OCI-M2 (cell line): ENCODE data around the gene SKOR2.

Source experiments
- DNase-seq: peaks from one replicate; lab custom pipeline; 2025; ENCODE audit not compliant: unreplicated experiment; lab: John Stamatoyannopoulos, UW

The SKOR2 gene

DNA sequence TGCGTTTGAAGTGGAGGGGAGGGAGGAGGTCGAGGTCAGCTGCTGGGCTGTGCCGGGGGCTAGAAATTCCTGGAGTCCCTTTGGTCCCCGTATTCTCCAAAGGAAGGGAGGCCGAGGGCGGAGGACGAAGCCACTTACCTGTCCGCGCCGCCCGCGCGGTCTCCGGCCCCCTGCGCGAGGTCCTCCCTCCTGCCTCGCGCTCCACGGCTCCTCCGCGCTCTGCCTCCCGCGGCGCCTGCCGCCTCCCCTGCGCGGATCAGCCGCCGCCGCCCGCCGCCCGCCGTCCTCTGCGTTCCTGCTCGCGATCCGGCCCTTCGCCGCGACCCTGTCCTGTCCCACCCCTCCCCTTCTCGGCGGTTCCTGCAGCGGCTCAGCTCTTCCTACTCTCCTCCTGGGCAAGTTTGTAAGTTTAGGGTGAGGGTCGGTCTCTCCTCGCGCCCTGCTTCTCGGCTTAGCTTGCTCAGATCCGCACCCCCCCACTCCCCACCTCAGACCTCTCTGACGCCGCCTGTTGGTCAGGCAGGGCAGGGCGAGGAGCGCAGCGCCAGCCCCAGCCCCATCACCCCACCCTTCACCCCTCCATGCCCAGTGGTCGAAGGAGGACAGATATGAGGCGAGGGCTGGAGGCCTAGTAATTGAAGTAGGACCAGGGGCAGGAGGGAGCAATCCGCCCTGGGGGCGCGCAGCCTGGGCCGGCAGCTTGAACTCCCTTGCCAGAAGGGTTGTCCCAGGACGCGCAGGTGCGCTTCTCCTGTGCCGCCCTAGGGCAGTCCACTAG lies 9.7 kb upstream of the SKOR2 start:
- no peak for DNase-seq

DNA sequence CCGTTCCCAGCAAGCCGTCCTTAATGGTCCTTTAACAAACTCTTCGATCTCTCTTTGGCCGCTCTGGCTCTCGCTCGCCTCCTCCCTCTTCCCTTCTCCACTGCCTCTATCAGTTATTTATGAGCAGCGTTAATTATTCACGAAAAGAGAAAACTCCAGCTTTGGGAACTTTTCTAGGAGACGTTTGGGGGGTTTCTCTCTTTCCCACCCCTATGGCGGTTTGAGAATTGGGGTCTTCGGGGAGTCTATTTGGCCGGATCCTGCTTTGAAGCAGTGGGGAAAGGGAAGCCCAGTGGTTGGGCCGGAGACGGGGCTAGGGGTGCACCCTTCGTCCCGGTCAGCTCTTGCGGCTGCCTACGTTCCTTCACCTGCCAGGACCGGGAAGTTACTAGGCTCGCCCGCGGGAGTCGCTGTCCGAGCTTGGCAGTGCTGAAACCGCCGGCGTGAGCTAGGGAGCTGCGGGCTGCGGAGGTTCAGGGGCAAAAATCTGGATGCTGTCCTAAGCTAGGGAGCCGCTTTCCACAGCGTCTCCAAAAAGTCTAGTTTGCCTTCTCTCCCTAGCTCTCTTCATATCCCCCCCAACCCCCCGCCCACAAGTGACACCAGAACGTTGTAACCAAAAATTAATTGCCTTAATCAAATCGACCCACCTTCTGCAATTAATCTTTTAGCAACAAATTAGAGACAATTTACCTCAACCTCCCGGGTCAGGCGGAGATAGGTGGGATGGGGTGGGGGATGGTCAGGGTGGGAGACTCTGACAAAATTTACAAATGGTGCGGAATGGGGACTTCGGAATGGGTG lies 8.9 kb upstream of the SKOR2 start:
- no peak for DNase-seq

DNA sequence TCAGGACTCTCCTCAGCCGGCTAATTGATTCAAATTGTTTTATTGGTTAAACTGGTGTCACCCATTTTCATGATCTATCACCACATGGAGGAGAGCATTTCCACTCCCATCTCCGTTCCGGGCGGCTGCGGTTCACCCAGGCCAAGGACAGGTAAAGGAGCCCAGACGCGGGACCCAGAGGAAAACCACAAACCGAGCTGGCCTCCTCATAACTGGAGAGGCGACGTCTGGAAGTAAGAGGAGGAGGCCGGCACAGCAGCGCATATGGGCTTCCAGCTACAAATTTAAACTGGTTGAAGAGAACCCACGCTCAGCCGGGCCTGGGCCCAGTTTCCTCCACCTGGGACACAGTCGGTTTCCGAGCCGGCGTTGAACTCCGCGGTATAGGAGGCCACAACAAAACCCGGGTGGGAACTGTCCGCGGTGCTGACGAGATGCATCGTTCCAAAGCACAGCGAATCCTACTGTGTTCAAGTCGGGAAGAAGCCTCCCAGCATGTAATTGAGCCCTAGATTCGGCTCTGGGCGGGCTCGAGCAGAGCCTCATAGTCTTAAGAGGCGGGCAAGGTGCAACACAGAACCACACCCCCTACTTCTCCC lies 3.0 kb upstream of the SKOR2 start:
- no peak for DNase-seq

DNA sequence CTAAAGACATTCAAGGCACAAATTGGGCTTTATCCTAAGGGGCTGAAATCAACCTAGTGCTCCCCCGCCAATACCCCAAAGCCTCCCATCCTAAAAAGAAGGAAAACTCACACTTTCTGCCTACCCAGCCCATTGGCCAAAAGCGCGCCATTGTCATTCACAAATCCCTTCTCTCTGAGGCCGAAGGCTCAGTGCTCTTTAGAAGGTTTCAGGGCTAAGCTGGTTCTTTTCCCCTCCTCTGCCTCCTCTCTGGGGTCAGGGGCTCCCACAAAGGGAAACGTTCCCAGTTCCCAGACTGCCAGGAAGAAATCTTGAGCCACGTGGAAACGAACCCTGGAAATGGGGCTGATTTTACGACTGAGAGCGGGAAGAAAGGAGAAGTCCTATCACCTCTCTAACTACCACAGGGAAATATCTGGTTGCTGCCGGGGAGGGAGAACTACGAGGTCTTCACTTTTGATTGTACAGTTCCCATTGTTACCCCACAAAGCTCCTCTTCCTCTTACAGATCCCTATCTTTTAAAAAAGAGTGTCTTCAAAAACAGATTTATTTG lies 1.7 kb upstream of the SKOR2 start:
- no peak for DNase-seq

DNA sequence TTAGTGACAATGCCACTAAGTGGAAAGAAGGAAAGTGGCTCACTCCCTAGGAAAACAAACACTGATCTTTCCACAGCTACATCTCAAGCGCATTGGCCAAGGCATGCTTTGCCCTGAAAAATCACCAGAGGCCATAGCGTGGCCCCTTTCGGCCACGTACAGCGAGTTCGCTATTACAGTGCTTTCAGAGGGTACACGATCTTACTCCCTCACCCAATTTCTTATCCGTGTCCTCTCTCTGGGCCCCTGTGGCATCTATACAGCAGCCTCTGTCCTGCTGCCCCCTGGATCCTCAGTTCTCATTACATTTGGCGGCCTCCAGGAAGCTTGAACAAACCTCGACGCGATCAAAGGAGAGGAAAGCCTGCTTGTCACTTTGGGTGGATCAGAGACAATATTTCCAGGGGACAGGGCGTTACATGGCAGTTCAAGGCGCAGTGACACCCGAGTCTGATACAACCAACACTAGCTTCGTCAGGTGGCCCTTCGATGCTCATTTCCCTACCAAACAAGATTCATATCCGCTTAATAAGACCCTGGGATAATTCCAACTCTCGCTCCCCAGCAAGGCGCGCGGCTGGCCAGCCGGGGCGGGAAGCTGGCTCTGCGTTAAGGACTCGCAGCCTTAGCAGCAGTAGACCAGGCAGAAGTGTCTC lies 941 bp downstream of the SKOR2 start:
- no peak for DNase-seq

DNA sequence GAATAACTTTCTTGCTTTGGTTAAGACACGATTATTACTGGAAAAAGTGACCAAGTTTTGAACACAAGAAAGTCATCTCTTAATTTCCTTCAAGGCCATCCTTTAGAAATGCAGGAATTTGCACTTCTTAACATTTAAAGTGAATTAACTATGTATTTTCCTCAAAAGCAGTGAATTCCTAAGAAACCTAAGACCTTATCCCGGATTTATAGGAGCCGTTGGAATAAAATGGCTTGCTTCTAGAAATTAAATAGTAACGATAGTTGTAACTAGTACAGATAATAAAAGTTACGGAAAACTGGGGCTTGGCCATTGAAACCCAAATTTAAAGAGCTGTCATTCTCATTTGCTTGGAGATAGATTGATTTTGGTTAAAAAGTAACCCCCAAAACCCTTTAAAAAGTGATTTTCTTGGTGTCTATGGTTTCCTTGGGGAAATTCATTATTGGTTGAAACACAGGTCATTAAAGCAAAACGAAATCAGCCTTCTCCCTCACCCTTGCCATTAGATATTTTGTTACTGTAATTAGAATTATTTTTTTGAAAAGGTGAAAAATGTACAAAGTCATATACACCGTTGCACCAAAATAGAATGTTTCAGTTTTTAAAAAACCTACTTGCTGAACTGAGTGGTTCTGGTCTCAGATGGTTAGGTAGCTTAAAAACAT lies 2.0 kb downstream of the SKOR2 start:
- no peak for DNase-seq

DNA sequence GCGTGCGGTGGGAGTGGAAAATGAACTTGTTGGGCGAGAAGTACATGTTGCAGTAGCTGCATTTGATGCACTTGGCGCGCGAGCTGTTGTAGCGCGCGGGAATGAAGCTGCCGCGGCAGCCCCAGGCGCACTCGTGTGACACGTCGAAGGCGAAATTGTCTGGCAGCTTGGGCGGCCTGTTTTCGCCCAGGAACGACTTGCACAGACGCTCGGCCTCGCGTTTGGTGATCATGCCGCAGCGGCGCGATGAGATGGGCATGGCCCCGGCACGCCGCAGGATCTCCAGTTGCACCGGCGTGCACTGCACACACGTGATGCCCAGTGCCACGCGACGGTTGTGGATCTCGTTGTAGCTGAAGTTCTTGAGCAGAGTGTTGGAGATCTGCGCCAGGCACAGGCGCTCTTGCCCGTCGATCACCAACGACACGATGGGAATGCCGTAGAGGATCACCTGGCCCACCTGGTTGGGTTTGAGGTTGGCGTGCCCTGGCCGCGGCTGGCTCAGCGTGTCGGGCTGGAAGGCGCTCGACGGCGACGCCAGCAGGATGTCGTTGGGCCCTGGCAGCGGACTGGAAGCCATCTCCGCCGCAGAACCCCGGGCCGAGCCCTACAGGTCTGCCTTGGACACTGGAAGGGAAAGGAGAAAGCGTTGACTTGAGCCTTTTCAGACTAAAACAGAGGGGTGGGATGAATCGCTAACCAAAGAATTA lies 2.7 kb downstream of the SKOR2 start:
- DNase-seq, result no peak

DNA sequence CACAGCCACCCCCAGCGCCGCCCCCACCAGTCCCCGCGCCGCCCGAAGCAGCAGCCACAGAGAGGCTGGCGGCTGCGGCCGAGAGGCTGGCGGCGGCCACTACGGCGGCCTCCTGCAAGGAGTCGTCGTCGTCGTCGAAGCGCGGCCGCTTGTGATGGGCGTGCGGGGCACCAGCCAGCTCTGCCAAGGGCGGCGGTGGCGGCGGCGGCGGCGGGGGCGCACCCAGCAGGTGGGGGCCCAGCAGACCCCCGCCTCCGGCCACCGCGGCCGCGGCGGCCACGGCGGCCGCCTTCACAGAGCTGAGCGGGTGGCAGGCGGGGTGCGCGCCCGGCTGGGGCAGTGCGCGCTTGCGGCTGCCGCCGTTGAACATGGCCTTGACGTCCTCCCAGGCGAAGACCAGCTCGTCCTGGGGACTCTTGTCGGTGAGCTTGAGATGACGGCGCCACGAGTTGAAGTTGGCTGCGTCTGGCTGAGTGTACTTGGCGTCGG lies 3.3 kb downstream of the SKOR2 start:
- no peak for DNase-seq

DNA sequence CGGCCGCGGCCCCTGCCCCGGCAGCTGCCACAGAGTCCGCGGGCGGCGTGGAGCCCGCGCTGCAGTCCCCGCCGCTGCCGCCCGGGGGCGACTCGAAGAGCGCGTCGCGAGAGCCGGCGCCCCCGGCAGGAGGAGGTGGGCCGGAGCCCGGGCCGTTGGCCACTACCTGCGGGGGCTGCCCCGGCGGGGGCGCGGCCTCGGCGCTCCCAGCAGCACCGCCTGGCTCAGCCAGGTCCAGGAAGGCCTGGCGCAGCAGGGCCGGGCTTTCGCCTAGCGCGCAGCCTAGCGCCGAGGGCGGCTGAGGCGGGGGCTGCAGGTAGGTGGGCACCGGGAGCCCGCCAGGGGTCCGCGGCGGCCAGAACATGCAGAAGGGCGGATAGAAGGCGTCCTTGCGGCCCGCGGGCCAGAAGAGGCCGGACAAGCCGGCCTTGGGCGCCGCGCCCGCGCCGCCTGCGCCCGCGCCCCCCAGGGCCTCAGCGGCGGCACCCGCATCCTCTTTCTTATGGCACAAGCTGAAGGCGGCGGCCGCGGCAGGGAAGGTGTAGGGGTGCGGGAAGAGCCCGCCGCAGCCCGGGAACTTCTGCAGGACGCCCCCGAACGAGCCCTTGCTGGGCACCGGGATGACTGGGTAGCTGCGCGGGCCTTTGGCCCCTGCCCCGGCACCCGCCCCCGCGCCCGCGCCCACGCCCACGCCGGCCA lies 3.9 kb downstream of the SKOR2 start:
- DNase-seq, result no peak

DNA sequence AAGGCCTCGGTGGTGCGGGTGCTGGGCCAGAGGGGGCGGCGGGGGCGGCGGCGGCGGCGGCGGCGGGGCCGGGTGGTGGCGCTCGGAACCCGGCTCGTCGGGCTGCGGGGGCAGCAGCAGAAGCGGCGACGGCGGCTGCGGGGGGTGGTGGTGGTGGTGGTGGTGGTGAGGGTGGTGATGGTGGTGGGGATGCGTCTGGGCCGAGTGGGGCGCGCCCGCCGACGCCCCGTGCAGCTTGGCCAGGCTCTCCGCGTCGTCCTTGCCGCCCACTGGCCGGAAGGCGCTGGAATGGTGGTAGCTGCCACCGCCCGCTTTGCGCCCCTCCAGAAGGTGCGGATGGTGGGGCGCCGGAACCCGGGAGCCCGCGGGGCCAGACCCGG lies 4.4 kb downstream of the SKOR2 start:
- DNase-seq, result no peak

DNA sequence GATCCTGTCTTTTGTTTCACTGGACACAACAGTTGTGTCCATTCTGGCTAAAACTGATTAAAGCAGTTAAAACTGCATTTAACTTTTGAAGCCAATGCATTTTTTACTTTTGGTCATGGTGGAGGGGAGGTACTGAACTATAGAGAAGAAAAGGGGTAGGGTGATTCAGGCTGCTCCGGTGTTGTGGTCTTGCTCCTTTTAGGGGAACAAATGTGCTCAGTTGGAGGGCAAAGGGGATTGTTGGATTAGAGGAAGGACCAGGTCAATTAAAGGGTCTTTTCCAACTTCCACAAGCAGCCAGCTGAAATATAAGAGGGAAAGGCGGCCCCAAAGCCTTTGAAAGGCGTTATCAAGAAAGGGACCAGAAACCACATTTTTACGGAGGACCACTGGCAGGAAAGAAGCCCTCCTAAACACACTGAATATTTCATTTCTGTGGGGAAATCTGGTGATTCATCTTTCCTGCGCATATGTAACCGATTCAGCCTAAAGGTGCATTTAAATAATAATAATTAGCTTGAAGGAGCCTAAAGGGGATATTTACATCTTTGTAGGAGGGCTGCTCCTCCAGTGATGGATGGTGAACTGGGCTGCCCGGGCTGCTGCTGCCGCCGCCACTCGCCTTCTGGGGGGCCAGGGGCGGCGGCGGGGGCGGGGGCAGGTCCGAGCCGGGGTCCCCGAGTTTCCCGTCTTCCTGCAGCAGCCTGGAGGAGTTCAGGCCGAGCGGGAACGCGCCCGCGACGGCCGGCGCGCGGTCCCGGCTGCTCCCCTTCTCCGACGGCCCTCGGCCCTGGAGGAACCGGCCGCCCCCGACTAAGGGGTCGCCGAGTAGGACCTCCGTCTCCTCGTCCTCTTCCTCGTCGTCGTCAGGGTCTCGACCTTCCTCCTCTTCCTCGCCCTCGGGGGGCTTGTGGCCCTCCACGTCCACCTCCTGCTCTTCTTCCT lies 5.2 kb downstream of the SKOR2 start:
- DNase-seq, result no peak

DNA sequence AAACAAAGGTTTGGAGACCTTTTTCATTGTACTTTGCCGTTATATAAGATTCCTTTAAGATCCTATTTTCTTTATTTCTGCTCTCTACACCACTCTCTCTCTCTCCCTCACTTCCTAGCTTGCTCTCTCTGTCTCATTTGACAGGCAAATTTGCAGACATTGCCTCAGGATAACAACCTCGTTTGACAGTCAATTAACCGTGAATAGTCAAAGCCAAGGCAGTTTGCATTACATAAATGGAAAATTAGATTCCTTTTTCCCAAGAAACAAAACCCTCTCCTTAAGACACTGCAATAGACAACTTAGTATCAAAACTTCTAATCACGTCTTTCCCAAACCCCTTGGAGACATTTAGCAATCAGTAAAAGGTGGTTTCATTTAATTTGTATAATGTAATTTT lies 7.4 kb downstream of the SKOR2 start:
- no peak for DNase-seq

DNA sequence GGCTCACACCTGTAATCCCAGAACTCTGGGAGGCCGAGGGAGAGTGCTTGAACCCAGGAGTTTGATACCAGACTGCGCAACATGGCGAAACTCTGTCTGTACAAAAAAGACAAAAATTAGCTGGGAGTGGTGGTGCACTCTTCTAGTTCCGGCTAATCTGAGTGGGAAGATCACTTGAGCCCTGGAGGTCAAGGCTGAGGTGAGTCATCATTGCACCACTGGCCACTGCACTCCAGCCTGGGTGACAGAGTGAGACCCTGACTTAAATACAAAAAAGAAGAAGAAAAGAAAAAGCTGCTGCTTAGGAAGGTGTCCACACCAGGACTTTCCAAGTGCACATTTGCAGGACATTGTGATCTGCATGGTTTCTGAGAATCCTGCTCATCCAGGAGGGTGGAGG lies 16.4 kb downstream of the SKOR2 start:
- DNase-seq, result no peak

DNA sequence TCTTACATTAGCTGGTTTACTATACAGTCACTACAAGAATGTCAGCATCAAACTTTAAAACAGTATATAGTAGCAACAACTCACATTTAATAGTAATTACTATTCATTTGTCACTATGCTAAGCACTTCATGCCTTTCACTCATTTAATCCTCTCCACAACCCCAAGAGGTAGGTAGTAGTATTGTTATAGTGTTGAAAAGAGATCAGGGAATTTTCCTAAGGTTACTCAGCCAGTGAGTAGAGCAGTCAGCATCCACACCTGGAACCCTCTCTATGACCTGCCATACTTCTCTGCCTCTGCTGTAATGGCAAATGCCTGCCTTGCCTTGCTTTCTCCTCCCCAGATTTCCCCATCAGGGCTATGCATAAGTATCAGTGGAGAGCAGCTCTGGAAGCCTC lies 24.8 kb downstream of the SKOR2 start:
- DNase-seq, result no peak

DNA sequence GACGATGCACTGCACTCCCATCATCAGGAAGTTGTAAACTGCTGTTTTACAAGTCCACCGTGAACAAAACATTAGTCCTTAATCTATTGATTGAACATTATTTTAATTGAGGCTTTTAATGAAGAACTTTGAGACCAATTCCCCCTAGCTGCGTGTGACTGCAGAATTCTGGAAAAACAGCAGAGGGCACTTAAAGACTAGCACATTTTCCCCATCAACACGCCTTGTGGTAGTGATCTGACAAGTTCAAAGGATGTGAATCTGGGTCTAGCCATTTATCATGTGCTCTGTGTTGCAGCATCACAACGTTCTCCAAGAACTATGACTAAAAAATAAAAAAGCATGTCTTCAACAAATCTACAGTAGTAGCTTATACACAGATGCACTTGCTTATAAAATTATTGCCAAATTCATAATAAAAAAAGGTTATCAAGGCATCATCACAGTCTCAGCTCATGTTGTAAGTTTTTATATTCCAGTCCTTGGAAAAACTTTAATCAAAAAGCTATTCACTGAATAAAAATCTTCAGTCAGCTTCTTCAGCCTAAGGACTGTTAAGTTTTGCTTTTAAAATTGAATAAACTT lies 35.8 kb downstream of the SKOR2 start:
- no peak for DNase-seq

DNA sequence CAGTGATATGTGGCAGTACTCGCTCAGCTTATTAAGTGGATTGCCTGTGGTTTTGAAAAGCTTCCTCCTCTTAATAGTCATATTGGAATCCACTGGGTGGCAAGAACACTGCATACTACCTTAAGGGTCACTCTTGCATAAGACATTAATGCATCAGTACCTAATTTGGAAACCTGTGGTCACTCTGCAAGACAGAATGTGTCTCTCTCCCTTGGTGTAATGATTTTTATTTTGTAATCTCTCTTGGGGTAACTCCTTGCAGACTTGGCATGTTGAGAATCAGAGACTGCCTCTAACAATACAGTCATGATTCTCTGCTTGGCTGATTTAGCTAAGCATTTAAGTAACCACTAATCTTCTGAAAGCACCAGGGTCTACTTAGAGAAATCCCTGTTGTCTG lies 42.3 kb downstream of the SKOR2 start:
- no peak for DNase-seq

DNA sequence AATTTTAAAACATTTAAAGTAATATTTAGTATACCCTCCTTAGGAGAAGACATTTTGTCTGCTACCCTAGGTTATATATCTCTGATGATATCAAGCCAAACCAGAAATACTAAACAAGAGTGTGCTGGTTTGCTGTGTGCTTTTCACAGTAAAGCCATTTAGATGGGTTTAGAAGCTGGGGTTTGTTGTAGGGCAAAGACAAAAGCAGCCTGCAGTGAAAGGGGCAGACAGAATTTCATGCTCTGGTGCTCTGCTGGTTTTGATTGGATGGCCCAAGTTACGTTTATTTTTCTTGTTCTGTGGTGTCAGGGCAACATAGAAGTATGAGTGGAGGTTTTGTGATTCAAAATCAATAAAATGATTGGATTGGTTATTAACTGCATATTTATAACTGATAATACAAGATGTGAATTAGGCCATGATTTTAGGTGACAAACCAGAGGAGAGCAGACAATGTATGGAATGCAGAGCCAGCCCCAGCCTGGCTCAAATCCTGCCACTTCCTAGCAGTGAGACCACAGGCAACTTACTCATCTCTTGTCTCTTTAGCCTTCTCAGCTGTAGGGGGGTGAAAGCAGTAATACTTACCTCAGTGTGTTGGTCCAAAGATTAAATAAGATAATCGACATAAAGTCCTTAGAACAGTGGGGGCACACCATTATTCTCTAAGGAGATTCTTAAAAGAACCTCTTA lies 44.4 kb downstream of the SKOR2 start:
- no peak for DNase-seq
